GM18861 (cell line): ENCODE results near the gene PRPF40B.

Experiments used
- ATAC-seq: cut with Tn5 transposase; IDR thresholded peaks from one replicate; pipeline ENCODE4 v1.9.1; 2021; ENCODE audit not compliant: unreplicated experiment

The PRPF40B gene

GRCh38 chr12:49658276-49658675 lies 34.9 kb downstream of the PRPF40B start:
- ATAC-seq, result no peak

DNA sequence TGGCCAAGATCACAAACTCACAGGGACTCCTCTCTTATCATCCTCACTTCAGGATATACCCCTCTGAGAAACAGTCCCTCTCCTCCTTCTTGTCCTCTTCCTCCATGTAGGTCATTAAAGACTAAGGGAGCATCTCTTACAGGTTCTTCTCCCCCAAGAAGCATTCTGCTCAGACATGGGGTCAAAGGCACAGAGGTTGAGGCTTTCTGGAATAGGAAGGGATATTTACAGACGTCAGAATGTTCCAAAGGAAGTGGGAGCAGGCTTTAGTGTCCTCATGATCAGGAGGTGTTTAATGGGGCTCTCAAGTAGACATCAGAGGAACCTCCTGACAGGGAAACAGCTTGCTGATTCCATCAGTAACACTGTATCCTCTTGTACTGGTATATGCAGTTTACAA lies 36.4 kb downstream of the PRPF40B start:
- ATAC-seq, result no peak

GRCh38 chr12:49661191-49661590 lies 37.8 kb downstream of the PRPF40B start:
- peak; percentile 25 for ATAC-seq

DNA sequence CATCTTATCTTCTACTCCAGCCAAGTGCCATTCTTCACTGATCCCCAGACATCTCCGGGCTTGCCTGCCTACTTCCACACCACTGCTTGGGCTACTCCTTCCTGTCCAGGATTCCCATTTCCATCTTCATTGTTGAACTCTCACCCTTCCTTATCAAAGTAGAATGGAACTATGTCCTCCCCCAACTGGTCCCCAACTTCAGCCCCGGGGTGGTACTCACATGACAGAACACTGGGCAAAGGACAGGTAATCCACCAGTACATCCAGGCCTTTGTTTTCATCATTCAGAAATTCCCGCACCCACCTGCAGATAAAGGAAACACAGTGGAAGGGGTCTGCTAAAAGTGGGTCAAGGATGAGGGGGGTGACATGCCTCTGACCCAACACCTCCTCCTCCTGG lies 38.4 kb downstream of the PRPF40B start:
- ATAC-seq, result no peak

DNA sequence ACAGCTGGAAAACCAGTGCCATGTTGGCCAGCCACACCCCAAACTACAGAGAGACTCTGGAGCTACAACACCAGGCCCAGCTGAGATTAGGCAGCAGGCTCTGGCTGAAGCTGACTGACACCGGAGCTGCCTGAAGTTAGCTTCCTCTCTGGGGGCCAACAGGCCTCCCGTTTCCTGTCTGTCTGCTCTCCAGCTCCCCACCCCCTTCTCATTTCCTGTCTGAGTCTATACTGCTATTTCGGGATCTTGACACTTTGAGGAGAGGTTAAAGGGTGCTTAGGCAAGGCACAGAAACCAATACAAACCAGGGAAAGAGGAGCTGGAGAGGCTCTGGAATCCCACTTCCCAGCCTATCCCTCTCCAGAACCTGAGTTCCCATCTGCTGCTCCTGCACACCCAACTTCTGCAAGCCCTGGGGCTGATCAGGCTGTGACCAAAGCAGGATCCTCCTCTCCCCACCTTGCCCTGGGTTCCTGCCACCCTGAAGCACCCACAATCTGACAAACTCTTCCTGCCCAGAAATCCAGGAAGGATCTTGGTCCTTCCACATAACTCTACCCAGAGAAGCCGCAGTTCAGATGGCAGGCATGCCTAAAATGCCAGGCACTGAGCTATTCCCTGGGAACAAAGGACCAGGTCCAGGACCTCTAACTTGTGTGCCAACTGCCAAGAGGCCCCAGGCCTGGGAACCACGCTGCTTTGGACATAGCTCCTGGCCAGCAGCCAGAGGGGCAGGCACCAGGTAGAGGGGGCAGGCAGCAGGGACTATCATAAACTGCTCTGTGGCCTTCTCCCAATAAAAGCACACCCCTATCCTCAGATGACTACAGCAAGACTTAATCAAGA lies 39.9 kb downstream of the PRPF40B start:
- ATAC-seq, result peak; percentile 63

GRCh38 chr12:49664167-49664566 lies 40.8 kb downstream of the PRPF40B start:
- ATAC-seq, result no peak

GRCh38 chr12:49664591-49665239 lies 41.4 kb downstream of the PRPF40B start:
- peak; percentile 46 for ATAC-seq

DNA sequence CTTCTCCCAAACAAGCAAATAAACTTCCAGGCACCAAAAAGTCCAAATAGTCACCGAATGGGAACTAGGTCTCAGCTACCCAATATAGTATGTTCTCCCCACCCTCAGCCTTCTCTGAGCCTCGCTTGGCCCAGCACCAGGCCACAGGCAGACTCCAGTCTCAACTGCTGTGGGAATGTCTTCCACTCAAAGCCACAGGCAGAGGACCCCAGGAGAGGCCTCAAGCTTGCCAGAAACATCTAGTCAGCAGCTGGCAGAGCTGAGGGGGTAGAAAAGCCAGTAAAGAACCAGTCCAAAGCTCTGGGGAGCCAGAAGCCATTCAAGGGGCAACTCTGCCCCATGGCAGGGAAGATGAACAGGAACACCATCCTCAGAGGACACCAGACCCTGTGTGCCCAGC lies 42.0 kb downstream of the PRPF40B start:
- no peak for ATAC-seq

DNA sequence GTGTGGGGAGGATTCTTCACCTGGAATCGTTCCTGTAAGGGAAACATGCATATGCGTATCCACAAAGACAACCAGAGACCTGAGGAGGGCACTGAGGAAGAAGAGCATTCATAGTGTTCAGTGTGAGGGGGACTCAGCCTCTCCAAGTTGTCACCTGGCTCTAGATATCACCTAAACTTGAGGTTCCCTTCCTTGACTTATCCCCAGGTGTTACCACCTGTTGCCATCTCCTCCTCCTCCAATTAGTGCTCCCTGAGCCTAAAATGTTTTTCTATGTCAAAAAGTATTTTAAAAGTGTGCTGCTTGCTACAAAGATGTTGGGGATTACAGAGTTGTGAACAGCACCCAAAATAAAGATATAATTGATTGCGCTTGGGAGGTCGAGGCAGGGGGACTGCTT lies 42.8 kb downstream of the PRPF40B start:
- no peak for ATAC-seq

- no peak for ATAC-seq
Observed at GRCh38 chr12:49667325-49668090, 44.1 kb downstream of the PRPF40B start.

DNA sequence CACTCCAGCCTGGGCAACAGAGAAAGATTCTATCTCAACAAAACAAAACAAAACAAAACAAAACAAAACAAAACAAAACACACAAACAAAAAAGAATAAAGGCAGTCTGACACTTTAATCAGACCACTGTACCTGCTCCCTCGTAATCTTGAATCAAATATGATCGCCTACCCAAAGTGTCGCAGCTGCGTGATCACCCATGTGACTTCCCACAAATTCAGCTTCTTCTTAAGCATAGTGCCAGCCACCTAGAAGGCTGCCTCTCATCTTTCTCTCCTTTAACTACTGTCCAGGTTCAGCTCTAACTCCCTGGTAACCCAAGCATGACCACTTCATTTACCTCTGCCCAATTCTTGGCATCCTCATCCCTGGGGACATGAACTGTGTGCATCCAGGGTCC lies 46.4 kb downstream of the PRPF40B start:
- ATAC-seq, result no peak

GRCh38 chr12:49671031-49671765 lies 47.8 kb downstream of the PRPF40B start:
- no peak for ATAC-seq

DNA sequence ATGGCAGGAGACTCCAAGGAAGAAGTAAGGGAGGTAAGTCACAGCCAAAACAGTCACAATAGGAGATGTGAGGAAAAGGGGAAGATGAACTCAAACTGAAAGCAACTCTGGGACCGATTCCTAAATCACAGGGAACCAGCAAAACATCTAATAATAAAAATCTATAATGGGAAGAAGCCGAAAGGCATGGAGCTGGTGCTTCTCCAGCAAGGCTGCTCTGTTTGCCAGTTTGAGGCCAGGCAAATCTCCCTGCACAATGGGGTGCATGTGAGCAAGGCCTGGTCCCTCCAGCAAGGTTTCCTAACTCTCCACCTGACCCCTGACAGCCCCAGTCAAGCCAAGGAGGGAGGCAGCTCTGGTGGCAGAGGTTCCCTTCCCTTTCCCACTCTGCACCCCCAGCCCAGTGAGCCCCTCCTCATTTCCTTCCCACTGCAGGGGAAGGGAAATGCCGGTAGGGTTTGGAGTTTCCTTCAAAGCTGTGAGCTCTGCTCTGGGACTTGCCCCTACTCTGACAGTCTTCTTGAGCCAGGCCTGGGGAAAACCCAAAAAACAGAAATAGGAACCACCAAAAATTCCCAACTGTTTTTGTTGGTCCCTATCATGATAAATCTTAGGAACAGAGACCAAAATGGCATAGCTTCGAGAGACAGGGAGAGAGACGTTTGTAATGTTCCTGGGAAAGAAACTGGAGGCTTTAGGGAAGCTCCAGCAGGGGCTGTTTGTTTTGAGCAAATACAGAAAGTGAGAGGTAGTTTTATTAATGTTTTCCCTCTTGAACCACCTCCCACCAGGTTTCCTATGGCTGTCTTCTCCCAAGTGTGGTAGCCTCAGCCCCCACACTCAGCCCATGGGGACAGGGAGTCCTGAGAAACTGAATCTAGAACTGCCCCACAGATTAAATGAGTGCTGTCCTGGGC lies 49.2 kb downstream of the PRPF40B start:
- no peak for ATAC-seq

GRCh38 chr12:49673446-49674317 lies 50.3 kb downstream of the PRPF40B start:
- ATAC-seq, result no peak

DNA sequence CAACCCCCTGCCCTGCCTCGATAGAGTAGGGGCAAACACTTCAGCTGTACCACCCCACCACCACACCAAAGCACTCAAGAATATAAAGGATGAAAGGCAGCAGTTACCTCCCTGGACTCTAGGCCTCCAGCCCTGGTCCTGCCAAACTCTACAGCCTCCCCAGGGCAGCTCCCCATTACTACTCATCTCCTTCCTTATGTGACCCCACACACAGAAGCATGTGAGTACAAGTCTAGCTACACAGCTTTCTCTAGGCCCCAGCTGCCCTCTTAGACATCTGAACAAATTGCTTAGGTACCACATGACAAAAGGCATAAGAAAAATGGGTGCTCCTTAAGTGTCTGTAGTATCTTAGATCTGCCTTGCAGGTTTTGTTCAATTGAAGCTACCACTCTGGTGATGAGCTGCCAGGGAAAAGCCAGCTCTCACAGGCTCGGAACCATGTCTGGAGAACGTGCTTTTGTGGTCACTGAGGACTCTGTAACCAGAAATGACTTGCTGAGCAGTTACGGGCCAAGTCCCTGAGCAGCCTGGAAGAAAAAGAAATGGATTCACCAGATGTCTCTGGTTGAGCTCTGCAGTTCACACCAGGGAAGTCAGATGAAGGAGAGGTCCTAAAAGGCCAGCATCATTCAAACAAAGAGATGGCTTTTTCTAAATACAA lies 51.1 kb downstream of the PRPF40B start:
- no peak for ATAC-seq

DNA sequence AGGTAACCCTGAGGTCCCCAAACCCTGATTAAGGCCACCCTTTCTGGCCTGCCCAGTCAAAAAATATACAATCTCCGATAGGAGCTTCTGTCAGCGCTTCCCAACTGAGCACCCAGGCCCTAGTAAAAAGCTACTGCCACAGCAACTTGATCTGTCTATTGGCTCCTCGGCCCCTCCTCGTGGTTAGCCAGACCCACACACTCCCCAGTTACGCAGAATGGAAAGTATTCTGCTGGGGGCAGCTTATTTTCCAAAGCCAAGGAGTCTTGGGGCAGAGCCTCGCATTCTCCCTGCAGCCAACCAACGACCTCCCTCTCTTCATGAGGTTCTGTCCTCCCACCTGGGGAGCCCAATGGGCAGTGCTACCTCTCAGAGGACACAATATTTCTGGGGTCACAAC lies 51.8 kb downstream of the PRPF40B start:
- ATAC-seq, result no peak

- ATAC-seq, result no peak
Observed at GRCh38 chr12:49678711-49679110, 55.4 kb downstream of the PRPF40B start.

- no peak for ATAC-seq
Observed at GRCh38 chr12:49680075-49680474, 56.7 kb downstream of the PRPF40B start.
